HepG2 (cell line): ENCODE data around the gene GSKIP. TPM values are rescaled to one million over a fixed set of nuclear protein-coding genes. Genes with fewer than 3 reads are reported as not detected.

ENCODE experiments used
- ATAC-seq: fragments of 200-7000 bp; cut with Tn5 transposase; 3 replicates; pipeline ENCODE4 v1.9.1; 2020; ENCODE audit warnings: mild to moderate bottlenecking, moderate library complexity
- BruUV-seq: library from RNA; stranded (reverse); fragments of 400-500 nt; replicated peaks from 2 replicates; lab custom pipeline; 2021; lab: Mats Ljungman, UMichigan
- CTCF ChIA-PET: fragments of 300-600 bp; formaldehyde crosslinking; extraction: SDS; loops from one replicate; lab custom pipeline; 2021; ENCODE audit warnings: low total read pairs, inconsistent platforms, low intra/inter-chr PET ratio; lab: Yijun Ruan, JAX
- POLR2A ChIA-PET: fragments of 350-600 bp; sonication (Branson Sonifier 250); formaldehyde crosslinking; loops from one replicate; lab custom pipeline; 2020; ENCODE audit warnings: antibody characterized with exemption, inconsistent platforms; lab: Yijun Ruan, JAX
- DNase-seq: peaks from one replicate; pipeline ENCODE4 v3.0.0-alpha.2; 2015; ENCODE audit warnings: low spot score
- FAIRE-seq: peaks from 3 replicates; lab custom pipeline; 2011; peaks lifted over from hg19 to GRCh38; lab: Jason Lieb, UNC
- H2AFZ ChIP-seq: one replicate; pipeline ENCODE4 v1.6.1; 2011; ENCODE audit warnings: low read length, inconsistent platforms
- H3K27ac ChIP-seq: fragments of 300-600 bp; 3 replicates; pipeline ENCODE4 v1.8.0; 2011; ENCODE audit warnings: mixed run types, mild to moderate bottlenecking, mixed read lengths, low read length, inconsistent platforms; ENCODE audit not compliant: insufficient read depth; ENCODE audit errors: extremely low read length
- H3K27me3 ChIP-seq, 2 experiments: fragments of 200-600 bp in 1 of 2; 2 replicates in 1 of 2; 3 replicates in 1 of 2; pipeline versions ENCODE4 v1.6.0 to v1.8.0; 2011; ENCODE audit warnings: low read length in 2 of 2, mild to moderate bottlenecking in 2 of 2, moderate library complexity in 2 of 2, inconsistent platforms in 1 of 2; ENCODE audit not compliant: insufficient read depth in 2 of 2, control insufficient read depth in 1 of 2
- H3K36me3 ChIP-seq, 2 experiments: fragments of 200-600 bp in 1 of 2; replicated peaks in 1 of 2; 2 replicates in 1 of 2; 3 replicates in 1 of 2; pipeline versions ENCODE4 v1.5.1 to v1.8.0; 2011; ENCODE audit warnings: low read length in 2 of 2, inconsistent platforms in 1 of 2; ENCODE audit not compliant: insufficient read depth in 2 of 2, control insufficient read depth in 1 of 2
- H3K4me1 ChIP-seq: 2 replicates; pipeline ENCODE4 v1.5.1; 2012; ENCODE audit warnings: low read length, inconsistent platforms; ENCODE audit not compliant: insufficient read depth
- H3K4me2 ChIP-seq: 2 replicates; pipeline ENCODE4 v1.6.0; 2011; ENCODE audit warnings: low read depth, low read length, inconsistent platforms
- H3K4me3 ChIP-seq, 3 experiments: fragments of 200-600 bp in 1 of 3; sonication (generic), shearing (Covaris generic) in 1 of 3; replicated peaks in 1 of 3; 2 replicates each; pipeline ENCODE4 v1.5.1; 2011 to 2016; ENCODE audit warnings: low read length in 3 of 3, inconsistent platforms in 2 of 3, low read depth in 2 of 3, mild to moderate bottlenecking in 2 of 3, control low read depth in 1 of 3, mixed read lengths in 1 of 3; ENCODE audit not compliant: insufficient read depth in 1 of 3
- H3K79me2 ChIP-seq: one replicate; pipeline ENCODE4 v1.6.1; 2011; ENCODE audit warnings: low read length, inconsistent platforms; ENCODE audit not compliant: insufficient read depth
- H3K9ac ChIP-seq: 2 replicates; pipeline ENCODE4 v1.6.0; 2011; ENCODE audit warnings: mild to moderate bottlenecking, low read depth, low read length, inconsistent platforms; ENCODE audit not compliant: insufficient read depth
- H3K9me3 ChIP-seq: 2 replicates; pipeline ENCODE4 v1.5.1; 2012; ENCODE audit warnings: mild to moderate bottlenecking, low read length
- H4K20me1 ChIP-seq: 2 replicates; pipeline ENCODE4 v1.6.0; 2011; ENCODE audit warnings: inconsistent platforms, mild to moderate bottlenecking, low read length, moderate library complexity; ENCODE audit not compliant: insufficient read depth
- BCL3 ChIP-seq: sonication (generic); formaldehyde crosslinking; IDR thresholded peaks from 2 replicates; pipeline ENCODE4 v1.5.1; 2020; ENCODE audit warnings: mild to moderate bottlenecking, missing genetic modification reagents, moderate library complexity
- MNT ChIP-seq: fragments of 450-650 bp; IDR thresholded peaks from 2 replicates; pipeline ENCODE4 v1.6.1; 2016
- MTA3 ChIP-seq: sonication (generic); formaldehyde crosslinking; IDR thresholded peaks from 2 replicates; pipeline ENCODE4 v1.4.0; 2020; ENCODE audit warnings: missing genetic modification reagents
- PLRG1 ChIP-seq: fragments of 450-650 bp; conservative IDR thresholded peaks from 2 replicates; pipeline ENCODE4 v1.6.1; 2016
- RNF2 ChIP-seq: fragments of 450-650 bp; conservative IDR thresholded peaks from 2 replicates; pipeline ENCODE4 v1.6.1; 2016; ENCODE audit warnings: low read depth
- TOE1 ChIP-seq: sonication (generic); formaldehyde crosslinking; IDR thresholded peaks from 2 replicates; pipeline ENCODE4 v1.4.0; 2020; ENCODE audit warnings: mild to moderate bottlenecking, missing genetic modification reagents
- ZBED4 ChIP-seq: sonication (generic); formaldehyde crosslinking; IDR thresholded peaks from 2 replicates; pipeline ENCODE4 v1.4.0; 2020; ENCODE audit warnings: missing genetic modification reagents, borderline replicate concordance
- ZFP37 ChIP-seq: sonication (generic); formaldehyde crosslinking; IDR thresholded peaks from 2 replicates; pipeline ENCODE4 v1.4.0; 2020; ENCODE audit warnings: missing genetic modification reagents, borderline replicate concordance
- ZFP62 ChIP-seq: sonication (generic); formaldehyde crosslinking; IDR thresholded peaks from 2 replicates; pipeline ENCODE4 v1.4.0; 2020; ENCODE audit warnings: missing genetic modification reagents
- ZNF138 ChIP-seq: sonication (generic); formaldehyde crosslinking; IDR thresholded peaks from 2 replicates; pipeline ENCODE4 v1.5.0; 2020; ENCODE audit warnings: mild to moderate bottlenecking, low read depth, missing genetic modification reagents
- ZNF496 ChIP-seq: sonication (generic); formaldehyde crosslinking; IDR thresholded peaks from 2 replicates; pipeline ENCODE4 v1.8.1; 2023; ENCODE audit warnings: mild to moderate bottlenecking, moderate library complexity, missing genetic modification reagents; ENCODE audit not compliant: insufficient replicate concordance
- ZNF674 ChIP-seq: sonication (generic); formaldehyde crosslinking; IDR thresholded peaks from 2 replicates; pipeline ENCODE4 v1.5.0; 2020; ENCODE audit warnings: low read depth, mild to moderate bottlenecking, missing genetic modification reagents
- ZNF800 ChIP-seq: sonication (generic); formaldehyde crosslinking; IDR thresholded peaks from 2 replicates; pipeline ENCODE4 v1.4.0; 2020; ENCODE audit warnings: missing genetic modification reagents
- WGBS: methylation state at CpG from one replicate; pipeline ENCODE4 v1.1.6; 2017; ENCODE audit warnings: low lambda C conversion rate; 5-methylcytosine and 5-hydroxymethylcytosine counted together
- in situ Hi-C: cut with HindIII; loops from 2 replicates; pipeline ENCODE4 v1.10.0; 2017; ENCODE audit warnings: low pct_unique_long_range_greater_than_20kb; ENCODE audit not compliant: extremely low pct_ligation_motif_present
- intact Hi-C: fragments of 100-400 bp; cut with micrococcal nuclease; formaldehyde crosslinking; loops from one replicate; pipeline ENCODE4 v1.10.0; 2022; ENCODE audit not compliant: unreplicated experiment
- polyA plus RNA-seq, 8 experiments: library from polyadenylated mRNA; depleted of rRNA in 3 of 8; stranded (reverse) in 7 of 8; unstranded in 1 of 8; fragments of >200 nt; fragmentation: Illumina TruSeq in 4 of 8; extraction: Trizol in 4 of 8; gene quantifications; 2 replicates each; pipeline versions ENCODE4 v1.2.1 to v1.2.3, GENCODE V29; 2011 to 2016; ENCODE audit warnings: low read depth in 4 of 8, missing spikeins in 1 of 8, mixed read lengths in 1 of 8; ENCODE audit not compliant: insufficient read depth in 1 of 8
- total RNA-seq, 5 experiments: library from RNA; depleted of rRNA; stranded (reverse); fragments of >200 nt; fragmentation: Illumina TruSeq; extraction: Trizol; gene quantifications; 2 replicates each; pipeline ENCODE4 v1.2.3, GENCODE V29; 2016; ENCODE audit warnings: low read depth in 1 of 5

The GSKIP gene
- total and polyA plus RNA-seq, 2 of the 13 experiments (the other 11 are each of a cell fraction or from before 2014, with no cell fraction given) = 12.5 to 27.3 TPM

- TF ChIP-seq ZBED4 (CRISPR knock-in tag) (no peak), ZFP62 (CRISPR knock-in tag) (no peak), ZFP37 (CRISPR knock-in tag) (no peak), ZNF138 (CRISPR knock-in tag) (no peak), ZNF496 (no peak), MTA3 (CRISPR knock-in tag) (no peak)
Measured at GRCh38 chr14:96320605-96321004, 42.7 kb upstream of the GSKIP start (continued).

- no peaks in the 10 kb centered on the region for H3K9me3 ChIP-seq
- in situ Hi-C loops (no loop called here), intact Hi-C loops (no loop called here)
- H3K27ac ChIP-seq = no peak overlapping the region
- DNase-seq (no peak), FAIRE-seq (no peak), ATAC-seq (no peak)
- H3K79me2 ChIP-seq = no peaks in the 10 kb centered on the region
- H3K4me2 ChIP-seq = no peak overlapping the region
- no peaks in the 10 kb centered on the region for H4K20me1 ChIP-seq
- peaks cover 0 to 2% of the 10 kb centered on the region in 2 experiments; a peak in 1 of 5 replicates for H3K36me3 ChIP-seq
- CTCF ChIA-PET = no interaction called here
- no peaks in the 10 kb centered on the region for H3K27me3 ChIP-seq
- no TSS peak for BruUV-seq
- no peak overlapping the region for H2AFZ ChIP-seq
- no peak overlapping the region for H3K9ac ChIP-seq
- WGBS = 98% methylated on average over 7 of the region's 7 CpGs
- no peak overlapping the region for H3K4me3 ChIP-seq
- no peaks in the 10 kb centered on the region for H3K4me1 ChIP-seq
- POLR2A ChIA-PET = no interaction called here
- TF ChIP-seq TOE1 (CRISPR knock-in tag) (no peak), ZNF674 (CRISPR knock-in tag) (no peak), ZNF800 (CRISPR knock-in tag) (no peak), RNF2 (no peak), PLRG1 (no peak), BCL3 (CRISPR knock-in tag) (no peak), MNT (no peak)
Measured at GRCh38 chr14:96324219-96324618, 39.1 kb upstream of the GSKIP start.
